HepG2 (cell line): ENCODE results near the gene LCN12. TPM values are rescaled to one million over a fixed set of nuclear protein-coding genes. Genes with fewer than 3 reads are reported as not detected.
A peak's percentile ranks its signal among the peaks of the same experiment; 100 is the strongest.

ENCODE experiments used
- ARID4A ChIP-seq: sonication (generic); formaldehyde crosslinking; IDR thresholded peaks from 2 replicates; pipeline ENCODE4 v1.5.0; 2020; ENCODE audit warnings: mild to moderate bottlenecking, missing genetic modification reagents, borderline replicate concordance
- BORCS8-MEF2B ChIP-seq: sonication (generic); formaldehyde crosslinking; IDR thresholded peaks from 2 replicates; pipeline ENCODE4 v1.8.0; 2022; ENCODE audit warnings: mild to moderate bottlenecking, missing genetic modification reagents
- HNRNPK ChIP-seq: fragments of 200-400 bp; formaldehyde crosslinking; IDR thresholded peaks from 2 replicates; pipeline ENCODE4 v1.6.1; 2018; ENCODE audit warnings: low read length, low read depth, moderate library complexity, mild to moderate bottlenecking; ENCODE audit not compliant: poor library complexity, severe bottlenecking
- KAT8 ChIP-seq: IDR thresholded peaks from 2 replicates; pipeline ENCODE4 v1.6.1; 2016; ENCODE audit warnings: missing genetic modification reagents, missing compliant biosample characterization
- KLF6 ChIP-seq: IDR thresholded peaks from 2 replicates; pipeline ENCODE4 v1.8.0; 2016; ENCODE audit warnings: missing biosample characterization, missing genetic modification reagents
- KLF9 ChIP-seq: IDR thresholded peaks from 2 replicates; pipeline ENCODE4 v1.6.1; 2016; ENCODE audit warnings: low read depth
- MIER3 ChIP-seq: IDR thresholded peaks from 2 replicates; pipeline ENCODE4 v1.6.1; 2016; ENCODE audit warnings: missing compliant biosample characterization, borderline replicate concordance
- NPAS2 ChIP-seq: sonication (generic); formaldehyde crosslinking; IDR thresholded peaks from 2 replicates; pipeline ENCODE4 v1.8.0; 2022; ENCODE audit warnings: mild to moderate bottlenecking, missing genetic modification reagents, borderline replicate concordance
- NR2F6 ChIP-seq, 2 experiments: IDR thresholded peaks; 2 replicates each; pipeline ENCODE4 v1.6.1; 2016; ENCODE audit warnings: antibody characterized with exemption in 1 of 2, mild to moderate bottlenecking in 1 of 2
- SP1 ChIP-seq, 2 experiments: fragments of 450-650 bp in 1 of 2; sonication (generic) in 1 of 2; formaldehyde crosslinking in 1 of 2; IDR thresholded peaks; 2 replicates each; pipeline versions ENCODE4 v1.4.0 to v1.6.1; 2016 to 2020; ENCODE audit warnings: missing genetic modification reagents in 1 of 2
- SP5 ChIP-seq: IDR thresholded peaks from 2 replicates; pipeline ENCODE4 v1.6.1; 2016; ENCODE audit warnings: low read depth, borderline replicate concordance
- ZFP90 ChIP-seq: sonication (generic); formaldehyde crosslinking; IDR thresholded peaks from 2 replicates; pipeline ENCODE4 v1.8.0; 2022; ENCODE audit warnings: missing genetic modification reagents, mild to moderate bottlenecking, inconsistent platforms, borderline replicate concordance
- ZKSCAN8 ChIP-seq: IDR thresholded peaks from 2 replicates; pipeline ENCODE4 v1.6.1; 2016; ENCODE audit warnings: borderline replicate concordance, missing genetic modification reagents, missing compliant biosample characterization
- ZNF333 ChIP-seq: sonication (generic); formaldehyde crosslinking; IDR thresholded peaks from 2 replicates; pipeline ENCODE4 v1.4.0; 2020; ENCODE audit warnings: mild to moderate bottlenecking, missing genetic modification reagents, borderline replicate concordance
- ZNF503 ChIP-seq: sonication (generic); formaldehyde crosslinking; IDR thresholded peaks from 2 replicates; pipeline ENCODE4 v1.4.0; 2020; ENCODE audit warnings: missing genetic modification reagents
- ZNF543 ChIP-seq: sonication (generic); formaldehyde crosslinking; IDR thresholded peaks from 2 replicates; pipeline ENCODE4 v1.4.0; 2020; ENCODE audit warnings: mild to moderate bottlenecking, missing genetic modification reagents
- ZNF589 ChIP-seq: sonication (generic); formaldehyde crosslinking; conservative IDR thresholded peaks from 2 replicates; pipeline ENCODE4 v1.8.0; 2022; ENCODE audit warnings: mild to moderate bottlenecking, moderate library complexity, missing genetic modification reagents
- ZNF672 ChIP-seq: sonication (generic); formaldehyde crosslinking; IDR thresholded peaks from 2 replicates; pipeline ENCODE4 v1.8.1; 2022; ENCODE audit warnings: missing genetic modification reagents
- ZNF703 ChIP-seq: sonication (generic); formaldehyde crosslinking; IDR thresholded peaks from 2 replicates; pipeline ENCODE4 v1.5.1; 2020; ENCODE audit warnings: missing genetic modification reagents, mild to moderate bottlenecking, moderate library complexity, borderline replicate concordance
- ZSCAN9 ChIP-seq: IDR thresholded peaks from 2 replicates; pipeline ENCODE4 v1.6.1; 2016; ENCODE audit warnings: borderline replicate concordance
- polyA plus RNA-seq, 8 experiments: library from polyadenylated mRNA; depleted of rRNA in 3 of 8; stranded (reverse) in 7 of 8; unstranded in 1 of 8; fragments of >200 nt; fragmentation: Illumina TruSeq in 4 of 8; extraction: Trizol in 4 of 8; gene quantifications; 2 replicates each; pipeline versions ENCODE4 v1.2.1 to v1.2.3, GENCODE V29; 2011 to 2016; ENCODE audit warnings: low read depth in 4 of 8, missing spikeins in 1 of 8, mixed read lengths in 1 of 8; ENCODE audit not compliant: insufficient read depth in 1 of 8
- total RNA-seq, 5 experiments: library from RNA; depleted of rRNA; stranded (reverse); fragments of >200 nt; fragmentation: Illumina TruSeq; extraction: Trizol; gene quantifications; 2 replicates each; pipeline ENCODE4 v1.2.3, GENCODE V29; 2016; ENCODE audit warnings: low read depth in 1 of 5
- TF ChIP-seq, protein P1 (sequence below): sonication (generic); formaldehyde crosslinking; IDR thresholded peaks from 2 replicates; pipeline ENCODE4 v1.4.0; 2020; ENCODE audit warnings: missing genetic modification reagents
- TF ChIP-seq, protein P2 (sequence below): IDR thresholded peaks from 2 replicates; pipeline ENCODE4 v1.6.1; 2016; ENCODE audit warnings: low read depth, borderline replicate concordance

The LCN12 gene
- total and polyA plus RNA-seq, 2 of the 13 experiments (the other 11 are each of a cell fraction or from before 2014, with no cell fraction given), result 3.4 to 6.9 TPM

- TF ChIP-seq KAT8 (no peak; the same call in 1 of the 2 replicates), NPAS2 (CRISPR knock-in tag) (no peak), SP1 (IDR thresholded peaks at IDR 0.05) (no peak), SP1 (CRISPR knock-in tag; IDR thresholded peaks at IDR 0.05) (peak; percentile 47; the same call in 1 of the 2 replicates), KLF9 (CRISPR knock-in tag) (no peak), BORCS8-MEF2B (peak; percentile 24; the same call in 1 of the 2 replicates), MIER3 (CRISPR knock-in tag) (0 out of 2 replicates have a peak, but pooled peaks have one; percentile 75), NR2F6 (IDR thresholded peaks at IDR 0.05) (0 out of 2 replicates have a peak, but pooled peaks have one; percentile 35), NR2F6 (CRISPR knock-in tag; IDR thresholded peaks at IDR 0.05) (peak; percentile 51), ZSCAN9 (CRISPR knock-in tag) (no peak; the same call in 1 of the 2 replicates), ZNF672 (CRISPR knock-in tag) (no peak), ZFP90 (CRISPR knock-in tag) (peak; percentile 80), SP5 (CRISPR knock-in tag) (peak; percentile 67; the same call in 1 of the 2 replicates), ZNF543 (CRISPR knock-in tag) (no peak), HNRNPK (peak; percentile 57), ARID4A (CRISPR knock-in tag) (peak; percentile 85), ZNF333 (CRISPR knock-in tag) (no peak), KLF6 (CRISPR knock-in tag) (peak; percentile 51; the same call in 1 of the 2 replicates), ZNF589 (CRISPR knock-in tag) (no peak; the same call in 1 of the 2 replicates), ZKSCAN8 (no peak), ZNF703 (CRISPR knock-in tag) (peak; percentile 64), ZNF503 (no peak; the same call in 1 of the 2 replicates)
- TF ChIP-seq, protein P1, sequence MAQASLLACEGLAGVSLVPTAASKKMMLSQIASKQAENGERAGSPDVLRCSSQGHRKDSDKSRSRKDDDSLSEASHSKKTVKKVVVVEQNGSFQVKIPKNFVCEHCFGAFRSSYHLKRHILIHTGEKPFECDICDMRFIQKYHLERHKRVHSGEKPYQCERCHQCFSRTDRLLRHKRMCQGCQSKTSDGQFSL (CRISPR knock-in tag), result peak; percentile 88; the same call in 1 of the 2 replicates
- TF ChIP-seq, protein P2, sequence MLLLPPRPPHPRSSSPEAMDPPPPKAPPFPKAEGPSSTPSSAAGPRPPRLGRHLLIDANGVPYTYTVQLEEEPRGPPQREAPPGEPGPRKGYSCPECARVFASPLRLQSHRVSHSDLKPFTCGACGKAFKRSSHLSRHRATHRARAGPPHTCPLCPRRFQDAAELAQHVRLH (CRISPR knock-in tag), result 0 out of 2 replicates have a peak, but pooled peaks have one; percentile 77
Observed at GRCh38 chr9:136949817-136950655, 2.0 kb upstream of the LCN12 start (continued).
